Gastroesophageal sphincter (tissue), 4 donors: Measurements from ENCODE around the gene OSBPL1A. TPM values are rescaled to one million over a fixed set of nuclear protein-coding genes. Genes with fewer than 3 reads are reported as not detected.
A peak's percentile ranks its signal among the peaks of the same experiment; 100 is the strongest.

Source experiments
- ATAC-seq: fragments of 150-250 bp; one replicate; pipeline ENCODE4 v1.9.1; 2016; ENCODE audit warnings: mild to moderate bottlenecking, moderate library complexity
- H3K27ac ChIP-seq, 4 donors: fragments of 200-600 bp; sonication (generic) in 3 of 4; 1 replicate in 3 of 4; 2 replicates in 1 of 4; pipeline ENCODE4 v1.5.1; 2016 to 2019
- H3K27me3 ChIP-seq: fragments of 200-600 bp; sonication (generic); one replicate; pipeline ENCODE4 v1.5.1; 2019
- H3K36me3 ChIP-seq, 2 donors: fragments of 200-600 bp; sonication (generic); one replicate each; pipeline ENCODE4 v1.5.1; 2019; ENCODE audit warnings: control low read depth in 1 of 2
- H3K4me1 ChIP-seq, 3 donors: fragments of 200-600 bp; sonication (generic); 1 replicate in 2 of 3; 2 replicates in 1 of 3; pipeline ENCODE4 v1.5.1; 2016 to 2019; ENCODE audit warnings: control low read depth in 2 of 3
- H3K4me3 ChIP-seq, 2 donors: fragments of 200-600 bp; sonication (generic); one replicate each; pipeline ENCODE4 v1.5.1; 2019; ENCODE audit warnings: mild to moderate bottlenecking in 1 of 2, moderate library complexity in 1 of 2
- H3K9me3 ChIP-seq, 3 donors: fragments of 200-600 bp; sonication (generic); one replicate each; pipeline ENCODE4 v1.5.1; 2017 to 2019; ENCODE audit warnings: control low read depth in 2 of 3
- EP300 ChIP-seq: sonication (generic); formaldehyde crosslinking; IDR thresholded peaks from one replicate; pipeline ENCODE4 v1.6.1; 2017; ENCODE audit warnings: antibody characterized with exemption, mild to moderate bottlenecking
- POLR2A ChIP-seq, 2 donors: fragments of 450-650 bp; IDR thresholded peaks; one replicate each; pipeline ENCODE4 v1.6.1; 2017; ENCODE audit warnings: antibody characterized with exemption in 2 of 2, mild to moderate bottlenecking in 2 of 2, moderate library complexity in 1 of 2
- POLR2AphosphoS5 ChIP-seq: sonication (generic); formaldehyde crosslinking; IDR thresholded peaks from one replicate; pipeline ENCODE4 v1.6.1; 2017; ENCODE audit warnings: antibody characterized with exemption
- WGBS, 2 donors: methylation state at CpG; one replicate each; pipeline ENCODE4 v1.1.5; 2018; ENCODE audit warnings: low coverage in 1 of 2; 5-methylcytosine and 5-hydroxymethylcytosine counted together
- total RNA-seq, 4 donors: library from RNA; depleted of rRNA; stranded (reverse); fragments of >200 nt; gene quantifications; one replicate each; pipeline ENCODE4 v1.1.0, GENCODE V29; 2016
- TF ChIP-seq, protein P1 (sequence below), 4 experiments: fragments of 200-600 bp in 2 of 4; fragments of 450-650 bp in 2 of 4; sonication (generic) in 1 of 4; IDR thresholded peaks; one replicate each; pipeline ENCODE4 v1.5.1; 2017 to 2019; ENCODE audit warnings: antibody characterized with exemption in 4 of 4, mild to moderate bottlenecking in 2 of 4, moderate library complexity in 2 of 4

OSBPL1A gene
- total RNA-seq, 4 donors from 2014 or later = 97.1 to 120 (median 116) TPM

GRCh38 chr18:24126155-24126961 lies 271.3 kb downstream of the OSBPL1A start:
- H3K4me3 ChIP-seq = no peak overlapping the region
- H3K9me3 ChIP-seq = no peaks in the 10 kb centered on the region
- TF ChIP-seq POLR2AphosphoS5 (no peak), EP300 (no peak)
- H3K4me1 ChIP-seq = no peaks in the 10 kb centered on the region
- ATAC-seq = no peak
- H3K27ac ChIP-seq = no peak overlapping the region
- WGBS, 2 donors = 70% methylated on average over 3 of the region's 3 CpGs
- H3K36me3 ChIP-seq = peaks cover 0 to 73% of the 10 kb centered on the region in 2 donors
- H3K27me3 ChIP-seq = no peaks in the 10 kb centered on the region

- 75 to 95% methylated on average over 1 to 2 of the region's 2 CpGs for WGBS, 2 donors
Measured at GRCh38 chr18:24121625-24122024, 276.0 kb downstream of the OSBPL1A start.

DNA sequence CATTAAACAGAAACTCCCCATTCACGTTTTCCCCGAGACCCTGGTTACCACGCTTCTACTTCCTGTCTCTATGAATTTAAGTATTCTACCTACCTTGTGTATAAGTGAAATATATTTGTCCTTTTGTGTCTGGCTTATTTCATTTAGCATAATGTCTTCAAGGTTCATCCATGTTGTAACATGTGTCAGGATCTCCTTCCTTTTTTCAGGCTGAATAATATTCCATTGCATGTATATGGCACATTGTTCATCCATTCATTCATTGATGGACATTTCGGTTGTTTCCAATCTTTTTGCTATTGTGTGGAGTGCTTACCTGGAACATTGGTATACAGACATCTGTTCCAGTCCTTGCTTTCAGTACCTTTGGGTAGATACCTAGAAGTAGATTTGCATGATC lies 276.9 kb downstream of the OSBPL1A start:
- Histone ChIP-seq H3K27ac (no peak overlapping the region), H3K4me3 (no peak overlapping the region), H3K27me3 (no peaks in the 10 kb centered on the region), H3K4me1 (peaks cover 0 to 7% (median 0%) of the 10 kb centered on the region in 3 donors), H3K9me3 (no peaks in the 10 kb centered on the region), H3K36me3 (peaks cover 0 to 69% of the 10 kb centered on the region in 2 donors)
- TF ChIP-seq, protein P1, sequence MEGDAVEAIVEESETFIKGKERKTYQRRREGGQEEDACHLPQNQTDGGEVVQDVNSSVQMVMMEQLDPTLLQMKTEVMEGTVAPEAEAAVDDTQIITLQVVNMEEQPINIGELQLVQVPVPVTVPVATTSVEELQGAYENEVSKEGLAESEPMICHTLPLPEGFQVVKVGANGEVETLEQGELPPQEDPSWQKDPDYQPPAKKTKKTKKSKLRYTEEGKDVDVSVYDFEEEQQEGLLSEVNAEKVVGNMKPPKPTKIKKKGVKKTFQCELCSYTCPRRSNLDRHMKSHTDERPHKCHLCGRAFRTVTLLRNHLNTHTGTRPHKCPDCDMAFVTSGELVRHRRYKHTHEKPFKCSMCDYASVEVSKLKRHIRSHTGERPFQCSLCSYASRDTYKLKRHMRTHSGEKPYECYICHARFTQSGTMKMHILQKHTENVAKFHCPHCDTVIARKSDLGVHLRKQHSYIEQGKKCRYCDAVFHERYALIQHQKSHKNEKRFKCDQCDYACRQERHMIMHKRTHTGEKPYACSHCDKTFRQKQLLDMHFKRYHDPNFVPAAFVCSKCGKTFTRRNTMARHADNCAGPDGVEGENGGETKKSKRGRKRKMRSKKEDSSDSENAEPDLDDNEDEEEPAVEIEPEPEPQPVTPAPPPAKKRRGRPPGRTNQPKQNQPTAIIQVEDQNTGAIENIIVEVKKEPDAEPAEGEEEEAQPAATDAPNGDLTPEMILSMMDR (IDR thresholded peaks at IDR 0.05) = no peak
- no peak for TF ChIP-seq POLR2A (IDR thresholded peaks at IDR 0.05)
- no peak for TF ChIP-seq POLR2AphosphoS5
- TF ChIP-seq EP300 = no peak
- no peak for ATAC-seq
- 87 to 96% methylated on average over 4 of the region's 4 CpGs for WGBS, 2 donors

More at GRCh38 chr18:24121625-24122024, 276.0 kb downstream of the OSBPL1A start:
- H3K27ac ChIP-seq = no peak overlapping the region
- peaks cover 0 to 70% of the 10 kb centered on the region in 2 donors for H3K36me3 ChIP-seq
- H3K4me3 ChIP-seq = no peak overlapping the region
- H3K27me3 ChIP-seq = no peaks in the 10 kb centered on the region
- H3K4me1 ChIP-seq = peaks cover 0 to 7% (median 0%) of the 10 kb centered on the region in 3 donors
- no peak for ATAC-seq
- H3K9me3 ChIP-seq = no peaks in the 10 kb centered on the region
- TF ChIP-seq EP300 (no peak), POLR2A (IDR thresholded peaks at IDR 0.05) (no peak), POLR2AphosphoS5 (no peak)
- TF ChIP-seq, protein P1 (IDR thresholded peaks at IDR 0.05) = no peak

- Histone ChIP-seq H3K4me1 (peaks cover 0 to 7% (median 0%) of the 10 kb centered on the region in 3 donors), H3K27ac (no peak overlapping the region), H3K36me3 (peaks cover 0 to 67% of the 10 kb centered on the region in 2 donors), H3K27me3 (no peaks in the 10 kb centered on the region), H3K9me3 (no peaks in the 10 kb centered on the region), H3K4me3 (no peak overlapping the region)
- TF ChIP-seq EP300 = no peak
- TF ChIP-seq, protein P1 (IDR thresholded peaks at IDR 0.05) = peak; percentile 85 to 97 (median 91)
- WGBS, 2 donors = 40 to 48% methylated on average over 5 to 7 of the region's 8 CpGs
- ATAC-seq = peak; percentile 55
Measured at GRCh38 chr18:24118750-24119577, 278.7 kb downstream of the OSBPL1A start.

GRCh38 chr18:24115628-24116027 lies 282.0 kb downstream of the OSBPL1A start:
- H3K9me3 ChIP-seq = no peaks in the 10 kb centered on the region

More at GRCh38 chr18:24115628-24116027, 282.0 kb downstream of the OSBPL1A start:
- 67 to 75% methylated on average over 2 of the region's 2 CpGs for WGBS, 2 donors
- H3K27ac ChIP-seq = no peak overlapping the region
- no peak for ATAC-seq
- H3K4me3 ChIP-seq = no peak overlapping the region
- H3K36me3 ChIP-seq = peaks cover 0 to 51% of the 10 kb centered on the region in 2 donors
- TF ChIP-seq POLR2A (IDR thresholded peaks at IDR 0.05) (no peak), EP300 (no peak), POLR2AphosphoS5 (no peak)
- TF ChIP-seq, protein P1 (IDR thresholded peaks at IDR 0.05) = no peak
- H3K27me3 ChIP-seq = no peaks in the 10 kb centered on the region
- peaks cover 0 to 7% (median 0%) of the 10 kb centered on the region in 3 donors for H3K4me1 ChIP-seq
